Adrenal gland (tissue), 5 donors: ENCODE measurements around the gene ARHGAP20.

Experiments used
- POLR2A ChIP-seq, 2 donors: fragments of 450-650 bp; IDR thresholded peaks; one replicate each; pipeline ENCODE4 v1.6.1; 2017; ENCODE audit warnings: antibody characterized with exemption in 2 of 2, mild to moderate bottlenecking in 2 of 2, moderate library complexity in 1 of 2
- TF ChIP-seq, protein P1 (sequence below), 6 experiments: fragments of 450-650 bp in 4 of 6; fragments of 200-600 bp in 2 of 6; sonication (generic) in 1 of 6; IDR thresholded peaks; 1 replicate in 5 of 6; 2 replicates in 1 of 6; pipeline versions ENCODE4 v1.5.1 to v1.8.0; 2016 to 2021; ENCODE audit warnings: antibody characterized with exemption in 6 of 6, mild to moderate bottlenecking in 2 of 6, moderate library complexity in 1 of 6
- donor health status: DM: no; HTN: no; CAD: no.

DNA sequence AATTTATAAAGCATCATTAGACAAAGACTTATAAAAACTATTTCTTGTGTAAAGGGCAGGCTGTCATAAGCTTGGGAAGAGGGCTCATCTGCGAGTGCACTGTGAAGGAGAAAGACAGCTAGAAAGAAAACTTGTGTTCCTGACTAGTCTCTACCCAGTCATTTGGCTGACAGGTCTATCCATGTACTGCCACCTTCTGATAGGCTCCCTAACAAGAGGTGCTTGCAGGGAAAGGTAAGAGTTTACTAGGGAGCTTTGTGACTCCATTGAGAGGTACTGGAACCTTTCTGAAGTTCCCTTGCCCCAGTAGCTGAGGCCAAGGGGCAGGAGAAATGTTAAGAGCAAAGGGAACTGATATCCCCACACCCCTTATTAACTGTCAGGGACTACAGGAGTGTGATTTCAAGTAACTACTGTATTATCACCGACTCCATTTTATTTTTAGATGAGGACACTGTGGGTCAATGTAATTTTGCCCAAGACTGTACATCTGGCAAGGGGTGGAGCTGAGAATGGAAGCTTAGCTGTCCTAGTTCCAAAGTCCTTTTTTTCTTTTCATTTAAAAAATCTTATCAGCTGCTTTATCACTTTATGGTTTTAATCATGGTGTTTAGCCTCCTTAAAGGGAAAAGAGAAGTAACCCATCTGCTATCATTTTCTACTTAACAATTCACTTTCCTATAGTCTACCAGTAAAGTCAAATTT lies 129.4 kb downstream of the ARHGAP20 start:
- TF ChIP-seq, protein P1, sequence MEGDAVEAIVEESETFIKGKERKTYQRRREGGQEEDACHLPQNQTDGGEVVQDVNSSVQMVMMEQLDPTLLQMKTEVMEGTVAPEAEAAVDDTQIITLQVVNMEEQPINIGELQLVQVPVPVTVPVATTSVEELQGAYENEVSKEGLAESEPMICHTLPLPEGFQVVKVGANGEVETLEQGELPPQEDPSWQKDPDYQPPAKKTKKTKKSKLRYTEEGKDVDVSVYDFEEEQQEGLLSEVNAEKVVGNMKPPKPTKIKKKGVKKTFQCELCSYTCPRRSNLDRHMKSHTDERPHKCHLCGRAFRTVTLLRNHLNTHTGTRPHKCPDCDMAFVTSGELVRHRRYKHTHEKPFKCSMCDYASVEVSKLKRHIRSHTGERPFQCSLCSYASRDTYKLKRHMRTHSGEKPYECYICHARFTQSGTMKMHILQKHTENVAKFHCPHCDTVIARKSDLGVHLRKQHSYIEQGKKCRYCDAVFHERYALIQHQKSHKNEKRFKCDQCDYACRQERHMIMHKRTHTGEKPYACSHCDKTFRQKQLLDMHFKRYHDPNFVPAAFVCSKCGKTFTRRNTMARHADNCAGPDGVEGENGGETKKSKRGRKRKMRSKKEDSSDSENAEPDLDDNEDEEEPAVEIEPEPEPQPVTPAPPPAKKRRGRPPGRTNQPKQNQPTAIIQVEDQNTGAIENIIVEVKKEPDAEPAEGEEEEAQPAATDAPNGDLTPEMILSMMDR (IDR thresholded peaks at IDR 0.05) = no peak
- no peak for TF ChIP-seq POLR2A (IDR thresholded peaks at IDR 0.05)
